ENCODE measurements around the gene GLDN. TPM values are rescaled to one million over a fixed set of nuclear protein-coding genes. Genes with fewer than 3 reads are reported as not detected.

GLDN gene
- total RNA-seq, 1 experiment from 2014 or later, result not detected

DNA sequence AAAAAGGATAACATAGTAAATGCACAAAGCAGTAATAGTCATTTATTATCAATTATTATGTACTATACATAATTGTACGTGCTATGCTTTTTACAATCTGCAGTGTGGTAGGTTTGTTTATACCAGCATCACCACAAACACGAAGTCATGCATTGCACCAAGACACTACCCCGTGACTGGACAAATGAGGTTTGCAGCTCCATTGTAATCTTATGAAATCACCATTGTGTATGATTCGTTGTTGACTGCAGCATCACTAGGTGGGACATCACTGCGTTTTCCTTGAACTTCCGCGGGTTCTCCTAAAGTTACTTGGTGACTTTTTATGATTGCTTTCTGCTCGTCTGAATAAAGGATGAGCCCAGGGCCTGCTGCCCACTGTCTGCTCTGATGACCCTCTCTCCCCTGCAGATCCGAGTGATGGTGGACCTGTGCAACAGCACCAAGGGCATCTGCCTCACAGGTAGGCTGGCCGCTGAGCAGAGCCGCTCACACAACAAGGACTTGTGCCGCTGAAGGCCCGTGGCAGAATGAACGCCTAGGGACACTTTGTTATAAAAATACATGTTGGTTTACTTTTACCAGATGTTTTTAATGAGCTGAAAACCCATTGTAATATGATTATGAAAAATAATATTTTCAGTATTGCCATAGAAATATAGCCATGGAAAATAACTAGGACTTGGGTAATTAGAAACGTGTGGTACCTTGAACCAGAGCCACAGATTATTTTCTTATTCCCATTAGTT lies 35.8 kb downstream of the GLDN start:
- in situ Hi-C loops (cut with HindIII; ENCODE audit: low pct_unique_long_range_greater_than_20kb, low sequenced_read_pairs), result no loop called here
- no peak for DNase-seq (ENCODE audit: low read depth)

- no peak for DNase-seq (ENCODE audit: low read depth)
- in situ Hi-C loops (cut with HindIII; ENCODE audit: low pct_unique_long_range_greater_than_20kb, low sequenced_read_pairs), result no loop called here
Measured at GRCh38 chr15:51378406-51378805, 37.0 kb downstream of the GLDN start.

GRCh38 chr15:51379390-51379789 lies 37.9 kb downstream of the GLDN start:
- in situ Hi-C loops (cut with HindIII; ENCODE audit: low pct_unique_long_range_greater_than_20kb, low sequenced_read_pairs), result no loop called here
- no peak for DNase-seq (ENCODE audit: low read depth)

- in situ Hi-C loops (cut with HindIII; ENCODE audit: low pct_unique_long_range_greater_than_20kb, low sequenced_read_pairs), result no loop called here
Measured at GRCh38 chr15:51380999-51381806, 39.7 kb downstream of the GLDN start.

DNA sequence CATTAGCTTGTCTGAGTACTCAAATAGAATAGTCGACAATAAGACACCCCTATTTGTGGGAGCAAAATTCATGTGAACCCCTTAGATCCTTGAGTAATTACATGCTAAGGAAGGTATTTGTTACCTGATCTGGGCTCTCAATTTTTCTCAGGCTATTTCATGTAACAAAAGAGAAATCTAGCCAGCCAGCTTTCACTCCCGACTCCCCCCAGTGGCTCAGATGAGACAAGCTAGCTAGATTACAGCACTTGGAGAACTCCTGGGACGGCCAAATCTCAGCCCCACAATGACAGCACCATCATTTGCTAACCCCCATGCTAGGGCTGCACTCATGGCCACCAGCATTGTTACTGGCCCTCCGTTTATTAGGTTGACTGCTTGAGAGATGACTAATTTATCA lies 41.3 kb downstream of the GLDN start:
- no peak for DNase-seq (ENCODE audit: low read depth)
- in situ Hi-C loops (cut with HindIII; ENCODE audit: low pct_unique_long_range_greater_than_20kb, low sequenced_read_pairs), result no loop called here

More at GRCh38 chr15:51380999-51381806, 39.7 kb downstream of the GLDN start:
- DNase-seq (ENCODE audit: low read depth), result peak; percentile 49

DNA sequence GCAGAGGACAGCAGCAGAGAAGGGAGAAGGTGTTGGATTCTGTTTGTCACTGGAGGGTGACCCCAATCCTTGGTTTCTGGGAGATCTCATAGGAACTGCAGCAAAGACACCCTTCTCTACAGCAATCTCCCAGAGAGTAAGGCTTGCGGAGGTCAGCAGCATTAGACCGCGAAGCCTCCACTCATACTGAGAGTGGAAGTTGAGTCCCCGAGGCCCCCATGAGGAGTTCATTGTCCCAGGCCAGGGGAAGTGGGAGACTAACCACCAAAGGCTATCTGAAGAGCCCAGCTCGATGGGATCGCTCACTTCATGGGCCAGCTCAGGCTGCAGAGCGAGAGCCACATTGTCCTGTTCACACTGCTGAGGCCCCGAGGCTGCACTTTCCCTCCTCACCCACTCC lies 44.6 kb downstream of the GLDN start:
- in situ Hi-C loops (cut with HindIII; ENCODE audit: low pct_unique_long_range_greater_than_20kb, low sequenced_read_pairs), result no loop called here
- DNase-seq (ENCODE audit: low read depth), result no peak

DNA sequence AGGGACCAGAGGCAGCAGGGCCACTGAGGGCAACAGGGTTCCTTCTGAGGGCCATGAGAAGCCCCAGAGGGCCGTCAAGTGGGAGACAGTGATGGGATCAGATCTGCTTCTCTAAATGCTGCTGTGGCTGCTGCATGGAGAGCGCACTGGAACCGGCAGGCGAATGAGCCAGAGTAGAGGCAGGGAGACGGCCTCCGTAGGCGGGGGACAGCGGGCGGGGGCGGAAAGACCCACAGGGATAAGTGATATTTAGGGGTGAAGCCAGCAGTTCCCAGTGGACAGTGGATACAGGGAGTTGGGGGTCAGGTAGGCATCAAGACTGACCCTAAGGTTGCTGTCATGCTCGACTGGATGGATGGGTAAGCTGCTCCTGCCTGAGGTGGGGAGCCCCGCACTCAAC lies 45.0 kb downstream of the GLDN start:
- no peak for DNase-seq (ENCODE audit: low read depth)
- in situ Hi-C loops (cut with HindIII; ENCODE audit: low pct_unique_long_range_greater_than_20kb, low sequenced_read_pairs), result no loop called here

DNA sequence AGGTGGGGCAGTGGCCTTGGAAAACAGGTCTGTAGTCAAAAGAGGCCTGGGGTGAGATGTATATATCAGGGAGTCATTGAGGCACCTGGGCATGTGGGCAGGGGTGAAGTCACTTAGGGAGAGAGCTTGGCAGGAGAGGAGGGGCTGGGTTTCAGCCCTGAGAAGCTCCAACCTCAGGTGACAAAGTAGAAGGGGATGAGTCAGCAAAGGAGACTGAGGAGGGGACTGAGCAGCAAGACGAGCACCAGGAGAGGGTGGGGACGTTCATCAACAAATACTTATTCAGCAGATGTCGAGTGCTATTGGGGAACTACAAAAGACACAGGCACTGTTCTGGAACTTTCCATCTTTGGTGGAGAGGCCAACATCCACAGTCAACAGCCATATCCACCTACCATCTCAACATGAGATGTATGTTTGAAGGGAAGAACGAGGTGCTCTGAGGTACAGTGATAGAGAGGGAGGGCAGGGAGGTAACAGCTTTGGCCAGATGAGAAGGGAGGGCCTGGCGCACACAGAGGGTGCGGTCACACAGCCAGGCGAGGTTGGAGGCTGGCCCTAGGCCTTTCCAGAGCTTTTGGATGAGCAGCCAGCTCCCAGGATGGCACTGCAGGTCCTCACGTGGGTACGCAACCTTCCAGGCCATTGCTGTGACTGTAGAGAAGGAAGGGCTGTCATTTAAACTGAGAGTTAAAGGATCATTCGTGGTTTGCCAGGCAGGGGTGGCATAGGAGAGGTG lies 45.7 kb downstream of the GLDN start:
- no peak for DNase-seq (ENCODE audit: low read depth)
- in situ Hi-C loops (cut with HindIII; ENCODE audit: low pct_unique_long_range_greater_than_20kb, low sequenced_read_pairs), result no loop called here

DNA sequence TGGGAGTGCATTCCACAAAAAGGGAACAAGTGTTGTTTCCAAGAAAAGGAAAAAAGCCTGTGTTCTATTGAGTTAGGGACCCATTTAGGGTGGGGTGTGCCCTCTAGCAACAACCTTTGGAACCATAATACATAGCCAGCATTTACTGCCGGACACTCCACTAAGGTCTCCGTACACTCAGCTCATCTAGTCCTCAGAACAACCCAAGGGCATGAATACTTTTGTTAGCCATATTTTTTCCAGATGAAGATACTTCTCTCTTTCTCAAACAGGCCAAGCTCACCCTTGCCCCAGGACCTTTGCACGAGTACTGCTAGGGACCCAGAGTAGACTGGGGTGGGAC lies 46.2 kb downstream of the GLDN start:
- no peak for DNase-seq (ENCODE audit: low read depth)
- in situ Hi-C loops (cut with HindIII; ENCODE audit: low pct_unique_long_range_greater_than_20kb, low sequenced_read_pairs), result no loop called here

DNA sequence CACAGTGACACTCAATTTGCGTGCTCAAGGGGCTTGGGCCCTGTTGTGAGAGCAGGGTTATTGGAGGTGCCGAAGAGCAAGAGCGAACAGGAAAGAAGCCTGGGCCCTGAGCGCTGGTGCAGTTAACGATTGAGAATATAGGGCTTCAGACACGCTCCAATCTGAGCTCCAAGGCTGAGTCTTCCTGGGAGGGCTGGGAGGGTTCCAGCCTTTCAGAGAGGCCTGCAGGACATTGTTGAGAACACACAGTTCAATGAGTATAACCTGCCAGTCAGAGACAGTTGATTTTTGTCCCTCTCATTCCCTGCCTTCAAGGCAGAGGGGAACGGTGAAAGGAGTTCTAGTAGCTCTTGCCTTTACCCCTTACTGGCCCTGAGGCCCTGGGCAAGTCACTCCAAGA lies 47.3 kb downstream of the GLDN start:
- DNase-seq (ENCODE audit: low read depth), result no peak
- in situ Hi-C loops (cut with HindIII; ENCODE audit: low pct_unique_long_range_greater_than_20kb, low sequenced_read_pairs), result no loop called here

- in situ Hi-C loops (cut with HindIII; ENCODE audit: low pct_unique_long_range_greater_than_20kb, low sequenced_read_pairs), result no loop called here
- DNase-seq (ENCODE audit: low read depth), result no peak
Measured at GRCh38 chr15:51390241-51390965, 48.9 kb downstream of the GLDN start.

GRCh38 chr15:51390966-51391422 lies 49.5 kb downstream of the GLDN start:
- in situ Hi-C loops (cut with HindIII; ENCODE audit: low pct_unique_long_range_greater_than_20kb, low sequenced_read_pairs), result no loop called here
- DNase-seq (ENCODE audit: low read depth), result no peak

- no peak for DNase-seq (ENCODE audit: low read depth)
- in situ Hi-C loops (cut with HindIII; ENCODE audit: low pct_unique_long_range_greater_than_20kb, low sequenced_read_pairs), result no loop called here
Measured at GRCh38 chr15:51396921-51397320, 55.5 kb downstream of the GLDN start.

GRCh38 chr15:51398626-51399025 lies 57.2 kb downstream of the GLDN start:
- no peak for DNase-seq (ENCODE audit: low read depth)
- in situ Hi-C loops (cut with HindIII; ENCODE audit: low pct_unique_long_range_greater_than_20kb, low sequenced_read_pairs), result no loop called here

DNA sequence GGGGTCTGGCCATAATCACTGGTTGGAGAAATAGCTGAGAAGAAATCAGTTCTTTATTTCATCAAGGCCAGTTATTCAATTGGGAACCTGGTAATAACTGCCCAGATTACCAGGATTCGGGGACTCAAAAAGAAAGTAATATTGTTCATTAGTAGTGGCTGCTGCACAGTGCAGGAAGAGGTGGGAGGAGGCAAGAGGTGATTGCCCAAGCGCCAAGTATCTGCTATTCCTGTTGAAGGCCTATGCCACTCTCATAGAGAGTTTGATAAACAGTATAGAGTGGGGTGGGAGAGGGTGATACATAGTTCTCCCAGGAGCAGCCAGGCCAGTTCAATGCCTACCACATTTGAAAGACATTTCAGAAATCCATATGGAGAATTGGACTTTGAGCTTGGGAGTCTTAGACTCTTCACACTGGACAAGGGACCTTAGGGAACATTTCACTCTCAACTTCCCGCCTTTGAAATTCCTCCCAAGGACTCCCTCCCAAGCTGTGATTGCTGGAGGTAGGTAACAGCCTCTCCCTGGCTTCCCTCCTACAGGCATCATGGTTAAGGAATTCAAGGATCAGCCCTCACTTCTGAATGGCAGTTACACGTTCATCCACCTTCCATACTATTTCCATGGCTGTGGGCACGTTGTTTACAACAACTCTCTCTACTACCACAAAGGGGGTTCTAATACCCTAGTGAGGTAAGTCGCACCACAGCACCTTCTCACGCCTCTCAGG lies 59.8 kb downstream of the GLDN start:
- no peak for DNase-seq (ENCODE audit: low read depth)
- in situ Hi-C loops (cut with HindIII; ENCODE audit: low pct_unique_long_range_greater_than_20kb, low sequenced_read_pairs), result no loop called here

GRCh38 chr15:51401872-51402517 lies 60.5 kb downstream of the GLDN start:
- in situ Hi-C loops (cut with HindIII; ENCODE audit: low pct_unique_long_range_greater_than_20kb, low sequenced_read_pairs), result no loop called here
- DNase-seq (ENCODE audit: low read depth), result no peak

DNA sequence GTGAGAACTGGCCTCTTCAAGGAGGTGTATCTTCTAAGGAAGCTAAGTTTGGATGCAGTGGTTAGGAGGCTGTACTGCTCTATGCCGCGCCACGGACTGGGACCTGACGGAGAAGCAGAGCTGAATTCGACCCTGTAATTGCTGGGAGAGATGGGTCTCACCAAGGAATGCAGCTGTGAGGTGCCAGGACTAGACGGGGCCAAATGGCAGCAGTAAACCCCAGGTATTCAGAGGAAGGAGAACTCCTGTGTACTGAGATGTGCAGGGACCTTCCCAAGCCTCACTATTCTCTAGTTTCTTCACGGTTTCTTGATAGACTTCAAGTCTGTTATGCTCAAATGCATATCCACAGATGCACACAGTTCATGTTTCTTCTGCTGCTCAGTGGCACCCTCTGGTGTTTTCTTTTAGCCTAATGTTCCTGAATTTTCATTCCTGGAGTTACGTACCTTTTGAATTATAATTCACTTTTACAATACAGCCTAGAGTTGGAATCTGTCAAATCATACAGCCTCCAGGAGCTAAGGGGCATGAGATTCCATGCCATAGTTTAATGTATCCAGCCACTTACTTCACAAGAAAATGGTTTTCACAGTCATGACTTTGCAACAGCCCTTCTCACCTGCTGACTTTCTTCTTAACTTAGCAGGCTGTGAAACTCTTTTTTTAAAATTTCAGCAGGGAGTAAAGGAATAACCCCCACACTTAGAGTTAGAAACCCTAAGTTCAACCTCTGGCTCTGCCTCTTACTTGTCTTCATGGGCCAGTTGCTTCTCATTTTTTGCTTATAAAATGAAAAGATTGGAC lies 61.8 kb downstream of the GLDN start:
- in situ Hi-C loops (cut with HindIII; ENCODE audit: low pct_unique_long_range_greater_than_20kb, low sequenced_read_pairs), result no loop called here
- no peak for DNase-seq (ENCODE audit: low read depth)
